NB4 (cell line): ENCODE results near the gene EPB41L5.
"Not testable (repeated sequence)": the region's sequence is repeated elsewhere in the genome, so short reads cannot be mapped to it uniquely, and the experiment has no call there.

Experiments used
- POLR2A ChIP-seq: IDR thresholded peaks from 2 replicates; pipeline ENCODE4 v1.6.1; 2011; ENCODE audit warnings: mild to moderate bottlenecking; ENCODE audit not compliant: insufficient read length; ENCODE audit errors: extremely low read depth
- TF ChIP-seq, protein P1 (sequence below): IDR thresholded peaks from one replicate; pipeline ENCODE4 v1.5.1; 2012; ENCODE audit warnings: low read depth, low read length

DNA sequence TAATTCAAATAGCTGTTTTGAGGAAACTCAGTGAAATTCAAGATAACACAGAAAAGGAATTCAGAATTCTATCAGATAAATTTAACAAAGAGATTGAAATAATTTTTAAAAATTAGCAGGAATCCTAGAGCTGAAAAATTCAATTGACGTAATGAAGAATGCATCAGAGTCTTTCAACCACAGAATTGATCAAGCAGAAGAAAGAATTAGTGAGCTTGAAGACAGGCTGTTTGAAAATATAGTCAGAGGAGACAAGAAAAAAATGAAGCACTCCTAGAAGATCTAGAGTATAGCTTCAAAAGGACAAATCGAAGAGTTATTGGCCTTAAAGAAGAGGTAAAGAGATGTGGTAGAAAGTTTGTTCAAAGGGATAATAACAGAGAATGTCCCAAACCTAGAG is 122.1 kb downstream of the EPB41L5 start:
- not testable (repeated sequence) for TF ChIP-seq POLR2A
- TF ChIP-seq, protein P1, sequence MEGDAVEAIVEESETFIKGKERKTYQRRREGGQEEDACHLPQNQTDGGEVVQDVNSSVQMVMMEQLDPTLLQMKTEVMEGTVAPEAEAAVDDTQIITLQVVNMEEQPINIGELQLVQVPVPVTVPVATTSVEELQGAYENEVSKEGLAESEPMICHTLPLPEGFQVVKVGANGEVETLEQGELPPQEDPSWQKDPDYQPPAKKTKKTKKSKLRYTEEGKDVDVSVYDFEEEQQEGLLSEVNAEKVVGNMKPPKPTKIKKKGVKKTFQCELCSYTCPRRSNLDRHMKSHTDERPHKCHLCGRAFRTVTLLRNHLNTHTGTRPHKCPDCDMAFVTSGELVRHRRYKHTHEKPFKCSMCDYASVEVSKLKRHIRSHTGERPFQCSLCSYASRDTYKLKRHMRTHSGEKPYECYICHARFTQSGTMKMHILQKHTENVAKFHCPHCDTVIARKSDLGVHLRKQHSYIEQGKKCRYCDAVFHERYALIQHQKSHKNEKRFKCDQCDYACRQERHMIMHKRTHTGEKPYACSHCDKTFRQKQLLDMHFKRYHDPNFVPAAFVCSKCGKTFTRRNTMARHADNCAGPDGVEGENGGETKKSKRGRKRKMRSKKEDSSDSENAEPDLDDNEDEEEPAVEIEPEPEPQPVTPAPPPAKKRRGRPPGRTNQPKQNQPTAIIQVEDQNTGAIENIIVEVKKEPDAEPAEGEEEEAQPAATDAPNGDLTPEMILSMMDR, result not testable (repeated sequence)
